Neural progenitor cell (in vitro differentiated cells): Measurements from ENCODE around the gene CD40.

ENCODE experiments used
- EZH2 ChIP-seq: fragments of 200-600 bp; sonication (generic); IDR thresholded peaks from 2 replicates; pipeline ENCODE4 v1.6.1; 2017; ENCODE audit warnings: antibody characterized with exemption, mild to moderate bottlenecking, moderate library complexity
- EZH2phosphoT487 ChIP-seq: fragments of 200-600 bp; sonication (generic); IDR thresholded peaks from 2 replicates; pipeline ENCODE4 v1.6.1; 2017; ENCODE audit warnings: antibody characterized with exemption

DNA sequence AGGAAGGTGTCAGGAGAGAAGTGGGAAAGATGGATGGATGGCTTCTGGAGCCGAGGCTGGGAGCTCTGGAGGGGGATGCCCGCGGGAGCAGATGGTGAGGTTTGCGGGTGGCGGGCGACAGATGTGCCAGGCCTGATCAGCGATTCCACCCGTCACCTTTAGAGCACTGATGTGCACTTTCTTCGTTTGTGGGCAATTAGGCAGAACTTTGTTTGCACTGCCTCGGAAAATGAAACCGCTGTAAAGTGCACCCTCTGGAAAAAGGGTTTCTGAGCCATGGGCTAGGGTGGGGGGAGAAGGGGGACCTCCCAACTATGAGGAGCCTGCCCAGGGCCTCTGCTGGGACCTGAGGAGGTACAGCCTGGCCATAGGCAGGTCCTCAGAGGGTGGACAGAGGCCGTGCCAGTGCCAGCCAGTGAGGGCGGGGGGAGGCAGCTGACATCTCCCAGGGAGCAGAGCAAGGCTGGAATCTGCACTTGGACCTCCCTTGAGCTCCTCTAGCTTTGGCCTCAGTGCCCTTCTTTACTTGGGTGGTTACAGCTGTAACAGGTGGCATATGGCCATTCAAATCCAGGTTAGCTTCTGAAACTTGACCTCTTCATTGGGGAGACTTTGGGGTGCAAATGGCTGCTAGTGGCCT, 58.7 kb downstream of the CD40 start:
- TF ChIP-seq EZH2 (no peak), EZH2phosphoT487 (no peak)
